ENCODE results near the gene GPD1.

Gene GPD1

DNA sequence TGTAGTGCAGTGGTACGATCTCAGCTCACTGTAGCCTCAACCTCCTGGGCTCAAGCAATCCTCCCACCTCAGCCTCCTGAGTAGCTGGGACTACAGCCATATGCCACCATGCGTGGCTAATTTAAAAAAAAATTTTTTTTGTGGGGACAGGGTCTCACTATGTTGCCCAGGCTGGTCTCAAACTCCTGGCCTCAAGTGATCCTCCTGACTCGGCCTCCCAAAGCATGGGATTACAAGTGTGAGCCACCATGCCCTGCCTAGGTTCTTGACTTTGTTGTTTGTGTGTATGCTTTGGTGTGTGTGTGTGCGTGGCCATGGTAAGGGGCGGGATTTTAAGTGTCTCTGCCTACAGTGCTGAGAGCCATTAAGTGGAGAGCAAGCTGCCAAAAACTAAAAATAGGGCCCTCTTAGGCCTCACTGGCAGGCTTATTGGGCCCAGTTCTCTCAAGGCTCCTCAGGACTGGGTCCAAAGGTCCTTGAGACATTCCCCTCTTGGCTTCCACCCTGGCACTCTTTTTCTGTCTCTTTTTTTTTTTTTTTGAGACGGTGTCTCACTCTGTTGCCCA is 13.3 kb downstream of the GPD1 start:
- H3K36me3 ChIP-seq (ENCODE audit: low read depth): peaks cover 23% of the 10 kb centered on the region
- TF ChIP-seq, protein P1, sequence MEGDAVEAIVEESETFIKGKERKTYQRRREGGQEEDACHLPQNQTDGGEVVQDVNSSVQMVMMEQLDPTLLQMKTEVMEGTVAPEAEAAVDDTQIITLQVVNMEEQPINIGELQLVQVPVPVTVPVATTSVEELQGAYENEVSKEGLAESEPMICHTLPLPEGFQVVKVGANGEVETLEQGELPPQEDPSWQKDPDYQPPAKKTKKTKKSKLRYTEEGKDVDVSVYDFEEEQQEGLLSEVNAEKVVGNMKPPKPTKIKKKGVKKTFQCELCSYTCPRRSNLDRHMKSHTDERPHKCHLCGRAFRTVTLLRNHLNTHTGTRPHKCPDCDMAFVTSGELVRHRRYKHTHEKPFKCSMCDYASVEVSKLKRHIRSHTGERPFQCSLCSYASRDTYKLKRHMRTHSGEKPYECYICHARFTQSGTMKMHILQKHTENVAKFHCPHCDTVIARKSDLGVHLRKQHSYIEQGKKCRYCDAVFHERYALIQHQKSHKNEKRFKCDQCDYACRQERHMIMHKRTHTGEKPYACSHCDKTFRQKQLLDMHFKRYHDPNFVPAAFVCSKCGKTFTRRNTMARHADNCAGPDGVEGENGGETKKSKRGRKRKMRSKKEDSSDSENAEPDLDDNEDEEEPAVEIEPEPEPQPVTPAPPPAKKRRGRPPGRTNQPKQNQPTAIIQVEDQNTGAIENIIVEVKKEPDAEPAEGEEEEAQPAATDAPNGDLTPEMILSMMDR (IDR thresholded peaks at IDR 0.05; ENCODE audit: poor library complexity, severe bottlenecking): no peak

DNA sequence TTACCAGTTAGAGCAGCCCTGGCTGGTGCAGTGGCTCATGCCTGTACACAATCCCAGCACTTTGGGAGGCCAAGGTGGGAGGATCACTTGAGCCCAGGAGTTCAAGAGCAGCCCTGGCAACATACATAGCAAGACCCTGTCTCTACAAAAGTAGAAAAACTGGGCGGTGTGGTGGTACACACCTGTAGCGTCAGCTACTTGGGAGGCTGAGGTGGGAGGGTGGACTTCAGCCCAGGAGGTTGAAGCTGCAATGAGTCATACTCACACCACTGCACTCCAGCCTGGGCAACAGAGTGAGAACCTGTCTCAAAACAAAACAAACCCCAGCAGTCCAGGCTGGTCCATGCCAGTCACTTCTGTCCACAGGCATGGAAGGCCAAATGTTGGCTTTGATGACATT is 15.6 kb downstream of the GPD1 start:
- no peak for DNase-seq (ENCODE audit: low spot score)
- Histone ChIP-seq H3K4me1 (ENCODE audit: insufficient read depth, poor library complexity, severe bottlenecking) (no peaks in the 10 kb centered on the region), H3K27me3 (ENCODE audit: insufficient read depth, poor library complexity, severe bottlenecking) (no peaks in the 10 kb centered on the region), H3K27ac (ENCODE audit: poor library complexity, severe bottlenecking) (no peak overlapping the region), H3K4me3 (ENCODE audit: severe bottlenecking) (no peak overlapping the region), H3K36me3 (ENCODE audit: low read depth) (peaks cover 23% of the 10 kb centered on the region), H3K9me3 (ENCODE audit: severe bottlenecking) (no peaks in the 10 kb centered on the region)
- TF ChIP-seq, protein P1 (IDR thresholded peaks at IDR 0.05; ENCODE audit: poor library complexity, severe bottlenecking): no peak
- no peak for ATAC-seq (ENCODE audit: low read depth)

More for the DNA sequence above, 13.3 kb downstream of the GPD1 start:
- no peaks in the 10 kb centered on the region for H3K27me3 ChIP-seq (ENCODE audit: insufficient read depth, poor library complexity, severe bottlenecking)
- no peak overlapping the region for H3K4me3 ChIP-seq (ENCODE audit: severe bottlenecking)
- ATAC-seq (ENCODE audit: low read depth) (no peak), DNase-seq (ENCODE audit: low spot score) (no peak)
- H3K4me1 ChIP-seq (ENCODE audit: insufficient read depth, poor library complexity, severe bottlenecking): no peaks in the 10 kb centered on the region
- H3K9me3 ChIP-seq (ENCODE audit: severe bottlenecking): no peaks in the 10 kb centered on the region
- no peak overlapping the region for H3K27ac ChIP-seq (ENCODE audit: poor library complexity, severe bottlenecking)

DNA sequence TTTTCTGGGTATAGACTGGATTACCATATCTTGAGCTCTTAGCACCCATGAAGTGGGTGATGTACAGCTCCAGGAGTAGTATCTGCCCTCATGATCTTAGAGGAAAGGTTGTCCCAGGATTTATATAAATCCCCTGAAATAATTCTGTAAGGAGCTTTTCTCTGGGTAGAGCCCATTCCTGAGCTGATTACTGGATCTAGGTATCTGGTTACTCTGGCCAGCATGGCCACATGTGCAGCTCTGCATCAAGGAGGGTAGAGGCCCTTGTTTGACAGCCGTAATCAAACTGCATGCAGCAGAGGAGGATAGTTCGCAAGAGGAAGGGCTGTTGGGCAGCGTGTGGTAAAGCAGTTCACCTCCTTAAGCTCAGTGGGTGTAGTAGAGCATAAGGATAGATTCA is 16.7 kb downstream of the GPD1 start:
- Histone ChIP-seq H3K36me3 (ENCODE audit: low read depth) (peaks cover 23% of the 10 kb centered on the region), H3K4me3 (ENCODE audit: severe bottlenecking) (no peak overlapping the region), H3K9me3 (ENCODE audit: severe bottlenecking) (no peaks in the 10 kb centered on the region), H3K27ac (ENCODE audit: poor library complexity, severe bottlenecking) (no peak overlapping the region), H3K4me1 (ENCODE audit: insufficient read depth, poor library complexity, severe bottlenecking) (no peaks in the 10 kb centered on the region), H3K27me3 (ENCODE audit: insufficient read depth, poor library complexity, severe bottlenecking) (no peaks in the 10 kb centered on the region)
- TF ChIP-seq, protein P1 (IDR thresholded peaks at IDR 0.05; ENCODE audit: poor library complexity, severe bottlenecking): no peak
- ATAC-seq (ENCODE audit: low read depth): no peak
- no peak for DNase-seq (ENCODE audit: low spot score)

DNA sequence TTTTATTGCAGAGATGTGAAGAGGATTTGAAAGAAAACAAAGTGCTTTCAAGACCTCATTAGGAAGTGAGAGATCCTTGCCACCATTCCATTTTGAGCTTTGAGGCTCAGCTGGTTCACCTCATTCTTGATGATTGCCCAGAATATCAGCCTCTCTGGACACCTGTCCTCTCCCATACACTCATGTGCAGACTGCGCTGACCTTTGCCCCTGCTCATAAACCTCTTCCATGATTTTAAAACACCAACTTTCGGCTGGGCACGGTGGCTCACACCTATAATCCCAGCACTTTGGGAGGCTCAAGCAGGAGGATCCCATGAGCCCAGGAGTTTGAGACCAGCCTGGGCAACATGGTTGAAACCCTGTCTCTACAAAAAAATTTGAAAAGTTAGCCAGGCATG is 17.1 kb downstream of the GPD1 start:
- no peaks in the 10 kb centered on the region for H3K4me1 ChIP-seq (ENCODE audit: insufficient read depth, poor library complexity, severe bottlenecking)
- no peak overlapping the region for H3K27ac ChIP-seq (ENCODE audit: poor library complexity, severe bottlenecking)
- no peak for DNase-seq (ENCODE audit: low spot score)
- no peak for ATAC-seq (ENCODE audit: low read depth)
- no peak overlapping the region for H3K4me3 ChIP-seq (ENCODE audit: severe bottlenecking)
- peaks cover 23% of the 10 kb centered on the region for H3K36me3 ChIP-seq (ENCODE audit: low read depth)
- TF ChIP-seq, protein P1 (IDR thresholded peaks at IDR 0.05; ENCODE audit: poor library complexity, severe bottlenecking): no peak
- no peaks in the 10 kb centered on the region for H3K27me3 ChIP-seq (ENCODE audit: insufficient read depth, poor library complexity, severe bottlenecking)
- H3K9me3 ChIP-seq (ENCODE audit: severe bottlenecking): no peaks in the 10 kb centered on the region

DNA sequence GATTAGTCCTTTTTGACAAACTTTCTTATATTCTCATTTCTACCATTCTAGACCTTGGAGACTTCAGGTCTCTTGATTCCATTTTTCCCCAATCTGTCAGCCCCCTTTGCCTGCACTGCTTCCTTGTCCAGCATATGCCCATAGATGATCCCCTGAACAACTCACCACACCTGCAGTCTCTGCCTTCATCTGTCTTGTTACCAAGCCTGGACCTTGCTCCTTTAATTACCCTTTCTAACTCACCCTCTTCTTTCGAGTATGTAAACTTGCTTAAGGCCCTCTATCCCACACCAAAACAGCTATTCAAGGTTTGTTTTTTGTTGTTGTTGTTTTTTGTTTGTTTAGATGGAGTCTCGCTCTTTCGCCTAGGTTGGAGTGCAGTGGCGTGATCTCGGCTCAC is 17.8 kb downstream of the GPD1 start:
- no peak overlapping the region for H3K27ac ChIP-seq (ENCODE audit: poor library complexity, severe bottlenecking)
- H3K36me3 ChIP-seq (ENCODE audit: low read depth): peaks cover 20% of the 10 kb centered on the region
- no peaks in the 10 kb centered on the region for H3K4me1 ChIP-seq (ENCODE audit: insufficient read depth, poor library complexity, severe bottlenecking)
- H3K4me3 ChIP-seq (ENCODE audit: severe bottlenecking): no peak overlapping the region
- TF ChIP-seq, protein P1 (IDR thresholded peaks at IDR 0.05; ENCODE audit: poor library complexity, severe bottlenecking): no peak
- DNase-seq (ENCODE audit: low spot score) (no peak), ATAC-seq (ENCODE audit: low read depth) (no peak; the same call in 2 of the 3 replicates)
- no peaks in the 10 kb centered on the region for H3K9me3 ChIP-seq (ENCODE audit: severe bottlenecking)
- no peaks in the 10 kb centered on the region for H3K27me3 ChIP-seq (ENCODE audit: insufficient read depth, poor library complexity, severe bottlenecking)
